DND-41 (cell line): ENCODE measurements around the gene ANK3.

ENCODE experiments used
- ATAC-seq: fragments of 200-7000 bp; cut with Tn5 transposase; 3 replicates; pipeline ENCODE4 v1.9.1; 2021; ENCODE audit warnings: low read depth; ENCODE audit not compliant: insufficient read depth
- DNase-seq: peaks from one replicate; pipeline ENCODE4 v3.0.0-alpha.2; 2020
- H2AFZ ChIP-seq: 2 replicates; pipeline ENCODE4 v1.6.0; 2012; ENCODE audit warnings: low read depth, low read length
- H3K27ac ChIP-seq: 2 replicates; pipeline ENCODE4 v1.5.1; 2012; ENCODE audit warnings: low read length, inconsistent platforms
- H3K27me3 ChIP-seq: fragments of 200-600 bp; sonication (generic); 2 replicates; pipeline ENCODE4 v1.6.0; 2012; ENCODE audit warnings: low read length, mild to moderate bottlenecking, inconsistent platforms; ENCODE audit not compliant: insufficient read depth, poor library complexity
- H3K36me3 ChIP-seq: 2 replicates; pipeline ENCODE4 v1.5.1; 2012; ENCODE audit warnings: low read length, inconsistent platforms; ENCODE audit not compliant: insufficient read depth
- H3K4me1 ChIP-seq: 2 replicates; pipeline ENCODE4 v1.5.1; 2012; ENCODE audit warnings: mild to moderate bottlenecking, low read length; ENCODE audit not compliant: insufficient read depth
- H3K4me2 ChIP-seq: 2 replicates; pipeline ENCODE4 v1.6.0; 2012; ENCODE audit warnings: mild to moderate bottlenecking, moderate library complexity, low read length, inconsistent platforms; ENCODE audit not compliant: insufficient read depth
- H3K4me3 ChIP-seq, 2 experiments: fragments of 200-600 bp in 1 of 2; shearing (Covaris generic) in 1 of 2; 2 replicates each; pipeline ENCODE4 v1.5.1; 2012 to 2016; ENCODE audit warnings: inconsistent platforms in 2 of 2, low read length in 2 of 2, mild to moderate bottlenecking in 2 of 2, low read depth in 1 of 2, moderate library complexity in 1 of 2
- H3K79me2 ChIP-seq: 2 replicates; pipeline ENCODE4 v1.6.0; 2012; ENCODE audit warnings: low read length, inconsistent platforms; ENCODE audit not compliant: insufficient read depth
- H3K9ac ChIP-seq: 2 replicates; pipeline ENCODE4 v1.6.0; 2012; ENCODE audit warnings: low read depth, mild to moderate bottlenecking, inconsistent platforms, low read length, moderate library complexity
- H3K9me3 ChIP-seq: 2 replicates; pipeline ENCODE4 v1.5.1; 2012; ENCODE audit warnings: low read length, moderate library complexity, mild to moderate bottlenecking, inconsistent platforms; ENCODE audit not compliant: insufficient read depth, severe bottlenecking
- H4K20me1 ChIP-seq: 2 replicates; pipeline ENCODE4 v1.6.0; 2012; ENCODE audit warnings: low read length; ENCODE audit not compliant: insufficient read depth
- CTCF ChIP-seq: IDR thresholded peaks from 2 replicates; pipeline ENCODE4 v1.5.1; 2012; ENCODE audit warnings: borderline replicate concordance, low read length, moderate library complexity, mild to moderate bottlenecking; ENCODE audit not compliant: poor library complexity, severe bottlenecking; ENCODE audit errors: extremely low read depth
- EZH2 ChIP-seq: IDR thresholded peaks from 3 replicates; pipeline ENCODE4 v1.6.1; 2012; ENCODE audit warnings: borderline replicate concordance, low read depth, mild to moderate bottlenecking, moderate library complexity, low read length, inconsistent platforms; ENCODE audit not compliant: severe bottlenecking

The ANK3 gene

GRCh38 chr10:60280475-60280874, 109.2 kb downstream of the ANK3 start:
- TF ChIP-seq EZH2 (no peak), CTCF (no peak)
- Histone ChIP-seq H3K9ac (no peak overlapping the region), H3K4me3 (no peak overlapping the region), H3K4me2 (no peak overlapping the region), H2AFZ (no peak overlapping the region), H3K4me1 (no peaks in the 10 kb centered on the region), H3K79me2 (no peaks in the 10 kb centered on the region), H3K9me3 (no peaks in the 10 kb centered on the region), H3K36me3 (no peaks in the 10 kb centered on the region), H4K20me1 (no peaks in the 10 kb centered on the region), H3K27ac (no peak overlapping the region), H3K27me3 (peaks cover 4% of the 10 kb centered on the region)
- ATAC-seq (no peak), DNase-seq (no peak)

- peaks cover 4% of the 10 kb centered on the region for H3K27me3 ChIP-seq
- TF ChIP-seq EZH2 (no peak), CTCF (no peak)
- H3K4me3 ChIP-seq: no peak overlapping the region
- no peaks in the 10 kb centered on the region for H3K9me3 ChIP-seq
- DNase-seq (no peak), ATAC-seq (no peak)
- H4K20me1 ChIP-seq: no peaks in the 10 kb centered on the region
- no peak overlapping the region for H3K4me2 ChIP-seq
- no peaks in the 10 kb centered on the region for H3K36me3 ChIP-seq
- no peaks in the 10 kb centered on the region for H3K79me2 ChIP-seq
- H3K9ac ChIP-seq: no peak overlapping the region
- H3K4me1 ChIP-seq: no peaks in the 10 kb centered on the region
- no peak overlapping the region for H2AFZ ChIP-seq
- no peak overlapping the region for H3K27ac ChIP-seq
Measured at GRCh38 chr10:60277656-60278055, 112.0 kb downstream of the ANK3 start.

DNA sequence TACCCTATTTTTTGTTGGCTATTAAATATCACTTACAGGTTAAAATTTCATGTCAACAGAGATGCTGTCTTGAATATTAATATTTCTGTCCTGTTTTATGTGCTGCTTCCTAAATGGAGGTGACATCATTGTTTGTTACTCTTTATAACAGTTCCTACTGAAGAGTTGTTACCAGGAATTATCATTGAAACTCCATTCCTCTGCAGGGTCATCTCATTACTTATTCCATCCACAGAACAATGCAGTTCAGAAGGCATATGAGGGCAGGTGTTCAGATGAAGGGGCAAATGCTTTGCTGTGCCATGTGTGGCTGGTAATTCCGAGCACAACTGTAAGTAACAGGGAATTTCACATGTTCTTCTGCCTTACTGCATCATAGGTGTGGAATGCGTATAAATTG, 113.4 kb downstream of the ANK3 start:
- no peak for ATAC-seq
- TF ChIP-seq CTCF (no peak), EZH2 (no peak)
- H3K79me2 ChIP-seq: no peaks in the 10 kb centered on the region
- H3K36me3 ChIP-seq: no peaks in the 10 kb centered on the region
- H3K9ac ChIP-seq: no peak overlapping the region
- H3K4me2 ChIP-seq: no peak overlapping the region
- H3K27me3 ChIP-seq: peaks cover 4% of the 10 kb centered on the region
- DNase-seq: no peak
- H3K4me3 ChIP-seq: no peak overlapping the region
- no peaks in the 10 kb centered on the region for H3K4me1 ChIP-seq
- H3K9me3 ChIP-seq: no peaks in the 10 kb centered on the region
- H4K20me1 ChIP-seq: no peaks in the 10 kb centered on the region
- H2AFZ ChIP-seq: no peak overlapping the region
- no peak overlapping the region for H3K27ac ChIP-seq
